ENCODE measurements around the gene CEP43.

- TF ChIP-seq CTCF (IDR thresholded peaks at IDR 0.05) (no peak), POLR2A (IDR thresholded peaks at IDR 0.05) (no peak)
Measured at GRCh38 chr6:166966268-166966667, 32.9 kb upstream of the CEP43 start.
